Measurements from ENCODE around the gene ZNF853.
"Not testable (repeated sequence)": the region's sequence is repeated elsewhere in the genome, so short reads cannot be mapped to it uniquely, and the experiment has no call there.

Gene ZNF853

GRCh38 chr7:6578114-6579084 is 37.0 kb upstream of the ZNF853 start:
- FAIRE-seq (no peak), DNase-seq (ENCODE audit: insufficient read length, low spot score) (no peak)
- TF ChIP-seq TAF1 (IDR thresholded peaks at IDR 0.05; ENCODE audit: low read depth, low read length) (no peak), SPI1 (IDR thresholded peaks at IDR 0.05; ENCODE audit: low read depth, low read length) (no peak), POLR2AphosphoS5 (IDR thresholded peaks at IDR 0.05; ENCODE audit: low read depth, low read length) (no peak), PAX5 (IDR thresholded peaks at IDR 0.05; ENCODE audit: insufficient read depth, low read length, severe bottlenecking) (no peak), POLR2A (IDR thresholded peaks at IDR 0.05; ENCODE audit: low read depth, low read length) (no peak), POU2F2 (IDR thresholded peaks at IDR 0.05; ENCODE audit: low read depth, low read length) (no peak)

- TF ChIP-seq PAX5 (IDR thresholded peaks at IDR 0.05; ENCODE audit: insufficient read depth, low read length, severe bottlenecking) = no peak
- FAIRE-seq = no peak
Measured at GRCh38 chr7:6579446-6579845, 36.0 kb upstream of the ZNF853 start.

GRCh38 chr7:6585746-6586432 is 29.5 kb upstream of the ZNF853 start:
- FAIRE-seq = not testable (repeated sequence)

More at GRCh38 chr7:6579446-6579845, 36.0 kb upstream of the ZNF853 start:
- DNase-seq (ENCODE audit: insufficient read length, low spot score) = no peak

GRCh38 chr7:6588566-6588965 is 26.8 kb upstream of the ZNF853 start:
- FAIRE-seq = no peak
- no peak for TF ChIP-seq POU2F2 (IDR thresholded peaks at IDR 0.05; ENCODE audit: low read depth, low read length)

More at GRCh38 chr7:6585746-6586432, 29.5 kb upstream of the ZNF853 start:
- DNase-seq (ENCODE audit: insufficient read length, low spot score) = not testable (repeated sequence)

GRCh38 chr7:6589151-6589828 is 26.1 kb upstream of the ZNF853 start:
- FAIRE-seq = no peak
- no peak for DNase-seq (ENCODE audit: insufficient read length, low spot score)
- no peak for TF ChIP-seq POLR2A (IDR thresholded peaks at IDR 0.05; ENCODE audit: low read depth, low read length)
- no peak for TF ChIP-seq POU2F2 (IDR thresholded peaks at IDR 0.05; ENCODE audit: low read depth, low read length)
- no peak for TF ChIP-seq SPI1 (IDR thresholded peaks at IDR 0.05; ENCODE audit: low read depth, low read length)
- TF ChIP-seq PAX5 (IDR thresholded peaks at IDR 0.05; ENCODE audit: insufficient read depth, low read length, severe bottlenecking) = no peak
- no peak for TF ChIP-seq TAF1 (IDR thresholded peaks at IDR 0.05; ENCODE audit: low read depth, low read length)
- TF ChIP-seq POLR2AphosphoS5 (IDR thresholded peaks at IDR 0.05; ENCODE audit: low read depth, low read length) = no peak

More at GRCh38 chr7:6588566-6588965, 26.8 kb upstream of the ZNF853 start:
- no peak for DNase-seq (ENCODE audit: insufficient read length, low spot score)

- TF ChIP-seq PAX5 (IDR thresholded peaks at IDR 0.05; ENCODE audit: insufficient read depth, low read length, severe bottlenecking) (peak; percentile 74), POU2F2 (IDR thresholded peaks at IDR 0.05; ENCODE audit: low read depth, low read length) (0 out of 2 replicates have a peak, but pooled peaks have one; percentile 26), POLR2A (IDR thresholded peaks at IDR 0.05; ENCODE audit: low read depth, low read length) (peak; percentile 84), POLR2AphosphoS5 (IDR thresholded peaks at IDR 0.05; ENCODE audit: low read depth, low read length) (peak; percentile 78), SPI1 (IDR thresholded peaks at IDR 0.05; ENCODE audit: low read depth, low read length) (peak; percentile 65), TAF1 (IDR thresholded peaks at IDR 0.05; ENCODE audit: low read depth, low read length) (peak; percentile 94)
- DNase-seq (ENCODE audit: insufficient read length, low spot score) (peak; percentile 89), FAIRE-seq (peak; percentile 94)
Measured at GRCh38 chr7:6589829-6590644, 25.4 kb upstream of the ZNF853 start, which contains the start of gene INTS15. Gene INTS15 (plus strand): TSS chr7:6590021. CDS start chr7:6590284, 263 bp downstream.

GRCh38 chr7:6590645-6591110 is 24.7 kb upstream of the ZNF853 start:
- DNase-seq (ENCODE audit: insufficient read length, low spot score) (no peak), FAIRE-seq (peak; percentile 43)
- TF ChIP-seq POLR2A (IDR thresholded peaks at IDR 0.05; ENCODE audit: low read depth, low read length) (no peak), POU2F2 (IDR thresholded peaks at IDR 0.05; ENCODE audit: low read depth, low read length) (no peak), PAX5 (IDR thresholded peaks at IDR 0.05; ENCODE audit: insufficient read depth, low read length, severe bottlenecking) (no peak), POLR2AphosphoS5 (IDR thresholded peaks at IDR 0.05; ENCODE audit: low read depth, low read length) (no peak), TAF1 (IDR thresholded peaks at IDR 0.05; ENCODE audit: low read depth, low read length) (no peak), SPI1 (IDR thresholded peaks at IDR 0.05; ENCODE audit: low read depth, low read length) (no peak)

- DNase-seq (ENCODE audit: insufficient read length, low spot score) (no peak), FAIRE-seq (no peak)
- TF ChIP-seq POLR2AphosphoS5 (IDR thresholded peaks at IDR 0.05; ENCODE audit: low read depth, low read length) (no peak), POLR2A (IDR thresholded peaks at IDR 0.05; ENCODE audit: low read depth, low read length) (no peak), TAF1 (IDR thresholded peaks at IDR 0.05; ENCODE audit: low read depth, low read length) (no peak), PAX5 (IDR thresholded peaks at IDR 0.05; ENCODE audit: insufficient read depth, low read length, severe bottlenecking) (no peak), POU2F2 (IDR thresholded peaks at IDR 0.05; ENCODE audit: low read depth, low read length) (no peak), SPI1 (IDR thresholded peaks at IDR 0.05; ENCODE audit: low read depth, low read length) (no peak)
Measured at GRCh38 chr7:6600093-6600492, 15.3 kb upstream of the ZNF853 start.

GRCh38 chr7:6604458-6604857 is 11.0 kb upstream of the ZNF853 start:
- FAIRE-seq = no peak
- no peak for DNase-seq (ENCODE audit: insufficient read length, low spot score)
- TF ChIP-seq PAX5 (IDR thresholded peaks at IDR 0.05; ENCODE audit: insufficient read depth, low read length, severe bottlenecking) = no peak
- no peak for TF ChIP-seq POLR2A (IDR thresholded peaks at IDR 0.05; ENCODE audit: low read depth, low read length)
- TF ChIP-seq POU2F2 (IDR thresholded peaks at IDR 0.05; ENCODE audit: low read depth, low read length) = no peak
- TF ChIP-seq SPI1 (IDR thresholded peaks at IDR 0.05; ENCODE audit: low read depth, low read length) = no peak
- no peak for TF ChIP-seq POLR2AphosphoS5 (IDR thresholded peaks at IDR 0.05; ENCODE audit: low read depth, low read length)
- no peak for TF ChIP-seq TAF1 (IDR thresholded peaks at IDR 0.05; ENCODE audit: low read depth, low read length)

Measured in GM12891 (cell line).